H1 (cell line): Measurements from ENCODE around the gene ENPP3. TPM values are rescaled to one million over a fixed set of nuclear protein-coding genes. Genes with fewer than 3 reads are reported as not detected.

Source experiments
- ATF2 ChIP-seq: IDR thresholded peaks from 2 replicates; pipeline ENCODE4 v1.6.1; 2012; ENCODE audit warnings: low read length, inconsistent platforms
- CEBPB ChIP-seq: IDR thresholded peaks from 2 replicates; pipeline ENCODE4 v1.6.1; 2012; ENCODE audit warnings: low read depth, low read length
- KDM5A ChIP-seq: fragments of 200-600 bp; IDR thresholded peaks from 2 replicates; pipeline ENCODE4 v1.7.1; 2012; ENCODE audit warnings: mild to moderate bottlenecking, low read length, inconsistent platforms, mixed read lengths
- PHF8 ChIP-seq: fragments of 200-600 bp; sonication (generic); conservative IDR thresholded peaks from 2 replicates; pipeline ENCODE4 v1.7.1; 2012; ENCODE audit warnings: low read depth, mild to moderate bottlenecking, inconsistent platforms, low read length, moderate library complexity
- RNF2 ChIP-seq: fragments of 200-900, 300-1000 bp; sonication (generic); IDR thresholded peaks from 2 replicates; pipeline ENCODE4 v1.7.1; 2016; ENCODE audit warnings: borderline replicate concordance, low read depth, mild to moderate bottlenecking, antibody characterized with exemption, low read length; ENCODE audit not compliant: poor library complexity, severe bottlenecking; ENCODE audit errors: missing control alignments
- SAP30 ChIP-seq: fragments of 300-600 bp; sonication (generic); IDR thresholded peaks from 2 replicates; pipeline ENCODE4 v1.7.1; 2012; ENCODE audit warnings: low read length, moderate library complexity, mild to moderate bottlenecking, inconsistent platforms; ENCODE audit not compliant: insufficient read depth, insufficient replicate concordance
- TAF7 ChIP-seq: optimal IDR thresholded peaks from 2 replicates; pipeline ENCODE3; 2011; ENCODE audit warnings: low read depth, mild to moderate bottlenecking, inconsistent platforms, low read length, moderate library complexity, borderline replicate concordance
- TBP ChIP-seq: IDR thresholded peaks from 2 replicates; pipeline ENCODE4 v1.6.1; 2011; ENCODE audit warnings: low read depth, low read length, improper control_type of control experiment
- ZNF274 ChIP-seq: IDR thresholded peaks from 2 replicates; pipeline ENCODE4 v1.7.0; 2012; ENCODE audit warnings: low read length, borderline replicate concordance; ENCODE audit errors: extremely low read depth
- polyA plus RNA-seq, 7 experiments: library from polyadenylated mRNA; depleted of rRNA in 3 of 7; stranded (reverse) in 5 of 7; unstranded in 2 of 7; fragments of >200 nt in 5 of 7; fragments of 200-250 nt in 2 of 7; gene quantifications; 1 replicate in 5 of 7; 2 replicates in 1 of 7; 4 replicates in 1 of 7; pipeline versions ENCODE4 v1.2.1 to v1.2.3, GENCODE V29; 2011 to 2013; ENCODE audit warnings: missing spikeins in 2 of 7, mixed read lengths in 2 of 7
- total RNA-seq: library from RNA; stranded (reverse); fragmentation: NEBNext Ultra II Directional; extraction: Animal tissue kit (Norgen Biotek cat#: 25700); gene quantifications from 2 replicates; pipeline ENCODE4 v1.2.1, GENCODE V29; 2021
- TF ChIP-seq, protein P1 (sequence below): IDR thresholded peaks from 2 replicates; pipeline ENCODE4 v1.6.1; 2012; ENCODE audit warnings: inconsistent platforms

ENPP3 gene
- total and polyA plus RNA-seq, 2 of the 8 experiments (the other 6 are each of a cell fraction or from before 2014, with no cell fraction given), result 0.11 TPM; not detected in 1

- TF ChIP-seq ATF2 (no peak), KDM5A (no peak), PHF8 (no peak), TBP (no peak), TAF7 (no peak), CEBPB (no peak), RNF2 (no peak), ZNF274 (no peak), SAP30 (no peak)
- TF ChIP-seq, protein P1, sequence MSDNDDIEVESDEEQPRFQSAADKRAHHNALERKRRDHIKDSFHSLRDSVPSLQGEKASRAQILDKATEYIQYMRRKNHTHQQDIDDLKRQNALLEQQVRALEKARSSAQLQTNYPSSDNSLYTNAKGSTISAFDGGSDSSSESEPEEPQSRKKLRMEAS, result no peak
These were observed 127.2 kb downstream of the ENPP3 start (continued) for GRCh38 chr6:131764350-131764749.
